NCI-H2196 treated with DMSO at 0.1 percent for 48 hours (cell line): Measurements from ENCODE around the gene FHIT.

Experiments
- DNase-seq: peaks from one replicate; lab custom pipeline; 2025; ENCODE audit not compliant: unreplicated experiment; lab: John Stamatoyannopoulos, UW

Gene FHIT

DNA sequence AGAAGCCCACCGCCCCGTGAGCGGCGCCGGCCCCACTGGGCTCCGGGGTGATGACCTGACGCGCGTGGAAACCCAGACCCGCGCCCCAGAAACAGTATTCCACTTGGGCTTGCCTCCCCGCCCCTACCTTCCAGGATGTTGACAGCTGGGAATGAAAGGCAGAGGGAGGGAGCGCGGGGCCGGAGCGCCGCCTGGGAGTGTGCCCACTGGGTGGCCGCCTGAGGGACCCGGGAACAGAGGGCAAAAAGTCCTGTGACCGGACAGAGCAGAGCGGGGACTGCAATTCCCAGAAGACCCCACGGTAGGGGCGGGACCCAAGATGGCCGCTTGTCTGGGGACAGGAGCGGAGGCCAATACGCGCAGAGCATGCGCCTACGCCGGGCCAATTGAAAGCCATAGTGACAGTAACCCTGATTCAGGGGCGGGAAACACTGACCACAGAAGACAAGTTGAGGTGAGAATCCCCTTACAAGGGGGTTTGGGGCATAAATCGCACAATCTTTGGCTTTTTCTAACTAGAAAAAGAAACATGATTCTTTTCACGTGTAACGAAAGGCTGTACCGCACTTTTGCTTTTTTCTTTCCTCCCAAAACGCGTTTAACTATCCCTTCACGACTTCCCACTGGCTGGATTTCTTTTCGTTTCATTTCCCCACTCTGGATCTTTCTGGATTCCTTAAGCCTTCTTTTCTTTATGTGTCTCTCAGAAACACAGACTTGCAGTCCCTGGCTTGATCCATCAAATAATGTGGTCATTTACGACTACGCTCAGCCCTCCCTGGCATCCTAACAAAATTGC is at the start of gene FHIT:
Gene FHIT, minus strand, starts transcription at position 279 of the 799 bp plus-strand sequence.
- peak; percentile 67 for DNase-seq

DNA sequence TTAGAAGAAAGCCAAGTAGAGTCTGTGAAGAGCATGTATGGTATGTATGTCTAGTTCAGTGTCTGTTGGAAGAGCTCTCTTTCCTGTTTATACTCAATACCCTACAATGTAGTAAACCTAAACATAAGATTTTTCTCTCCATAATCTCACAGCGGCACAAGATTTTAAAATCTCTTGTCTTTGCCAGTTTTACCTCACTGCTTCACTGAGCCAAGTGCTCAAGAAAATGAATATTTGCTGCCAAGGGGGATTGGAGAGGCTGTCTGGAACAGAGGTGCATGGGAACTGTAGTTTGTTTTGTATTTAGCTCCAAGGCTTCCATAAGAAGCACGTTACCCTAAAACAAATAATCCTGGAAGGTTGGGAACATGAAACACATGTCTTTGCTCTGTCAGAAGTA is 49.5 kb upstream of the FHIT start:
- DNase-seq = no peak

DNA sequence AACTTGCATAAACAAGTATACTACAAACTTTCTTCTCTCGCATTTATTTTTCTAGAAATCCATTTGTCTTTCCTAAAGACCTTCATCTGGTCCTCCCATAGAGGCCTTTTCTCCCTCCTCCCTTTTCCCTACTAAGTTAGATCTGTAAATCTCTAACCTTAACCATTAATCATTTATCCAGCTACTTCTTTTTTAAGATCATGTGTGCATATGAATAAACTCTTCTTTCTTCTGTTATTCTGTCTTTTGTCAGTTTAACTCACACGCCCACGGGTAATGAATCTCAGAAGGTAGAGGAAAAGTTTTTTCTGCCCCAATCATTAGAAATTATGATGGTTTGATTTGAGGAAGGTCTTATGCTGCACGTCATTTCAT is 48.7 kb upstream of the FHIT start:
- no peak for DNase-seq

DNA sequence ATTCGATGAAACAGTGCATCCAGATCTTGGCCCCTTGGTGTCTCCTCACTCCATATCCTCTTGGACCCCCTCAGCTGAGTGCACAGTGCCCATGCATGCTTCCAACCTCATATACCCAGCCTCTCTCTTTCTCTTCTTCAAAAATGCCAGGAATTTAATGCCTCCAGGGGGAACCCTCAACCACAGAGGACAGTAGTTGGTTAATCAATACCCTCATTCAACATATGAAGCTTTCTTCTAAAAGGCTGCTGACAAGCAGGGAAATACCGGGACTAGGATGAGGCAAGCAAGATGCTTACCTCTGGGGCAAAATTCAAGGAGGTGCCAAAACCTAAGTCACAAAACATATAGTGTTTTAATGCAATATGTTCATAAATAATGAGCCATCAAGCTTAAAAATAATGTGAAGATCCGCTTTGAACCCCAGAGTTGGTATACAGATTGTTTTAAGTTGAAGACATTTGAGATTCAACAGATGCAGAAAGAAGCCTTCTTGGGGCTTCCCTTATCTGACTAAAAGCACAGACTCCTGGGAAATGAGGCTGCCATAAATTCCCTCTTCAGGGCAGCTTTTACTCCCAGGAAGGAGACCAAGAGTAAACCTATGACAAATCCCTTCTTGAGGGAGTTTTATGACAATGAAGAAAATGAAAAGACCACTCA is 48.2 kb upstream of the FHIT start:
- DNase-seq = no peak

DNA sequence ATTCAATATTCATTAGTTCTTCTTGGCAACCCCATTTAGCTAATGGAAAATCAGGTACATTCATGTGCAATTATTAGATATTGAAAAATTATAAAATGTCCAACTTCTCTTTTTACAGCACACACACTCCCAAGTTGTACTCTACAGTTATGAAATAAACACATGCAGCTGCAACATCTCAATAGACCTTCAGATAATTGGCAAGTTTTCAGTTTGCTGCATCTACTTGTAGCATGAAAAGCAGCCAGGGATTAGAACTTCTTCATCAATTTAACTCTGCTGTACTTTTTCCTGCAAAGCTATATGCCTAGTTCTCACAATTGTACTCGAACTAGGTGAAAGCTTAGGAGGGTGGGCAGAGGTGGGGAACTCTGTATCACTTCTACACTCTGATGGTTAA is 46.6 kb upstream of the FHIT start:
- DNase-seq = no peak

DNA sequence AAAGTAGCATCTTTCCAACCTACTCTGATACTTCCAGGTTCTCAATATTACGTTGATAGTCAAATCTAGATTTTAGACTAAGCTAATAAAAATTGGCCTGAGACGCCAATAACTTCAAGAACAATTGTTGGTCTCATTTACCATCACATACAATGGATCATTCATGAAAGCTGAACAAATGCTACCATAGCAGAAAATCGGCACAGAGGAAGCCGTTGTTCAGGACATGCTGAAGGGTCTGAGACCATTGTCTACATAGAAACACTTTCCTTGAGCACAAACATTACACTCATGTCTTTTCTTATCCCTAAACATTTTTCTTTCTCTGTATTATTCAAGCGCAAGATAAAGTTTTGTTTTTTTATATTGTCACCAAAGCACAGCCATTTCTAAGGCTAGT is 37.2 kb upstream of the FHIT start:
- no peak for DNase-seq

DNA sequence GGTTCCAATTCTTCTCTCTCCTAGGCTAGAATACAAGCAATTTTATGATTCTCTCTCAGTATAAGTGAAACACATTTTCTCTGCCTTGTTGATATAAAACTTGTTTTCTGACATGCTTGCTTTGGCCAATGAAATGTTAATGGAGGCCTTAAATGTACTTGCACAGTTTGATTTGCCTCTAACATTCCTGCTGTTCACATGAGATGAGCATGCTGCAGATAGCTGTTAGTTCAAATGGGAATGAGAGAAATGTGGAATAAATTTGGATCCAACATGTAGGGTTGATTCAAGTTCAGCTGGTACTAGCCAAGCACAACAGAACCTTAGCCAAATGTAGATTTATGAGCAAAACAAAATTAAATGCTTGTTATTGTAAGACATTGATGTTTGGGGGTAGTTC is 32.6 kb upstream of the FHIT start:
- DNase-seq = no peak

DNA sequence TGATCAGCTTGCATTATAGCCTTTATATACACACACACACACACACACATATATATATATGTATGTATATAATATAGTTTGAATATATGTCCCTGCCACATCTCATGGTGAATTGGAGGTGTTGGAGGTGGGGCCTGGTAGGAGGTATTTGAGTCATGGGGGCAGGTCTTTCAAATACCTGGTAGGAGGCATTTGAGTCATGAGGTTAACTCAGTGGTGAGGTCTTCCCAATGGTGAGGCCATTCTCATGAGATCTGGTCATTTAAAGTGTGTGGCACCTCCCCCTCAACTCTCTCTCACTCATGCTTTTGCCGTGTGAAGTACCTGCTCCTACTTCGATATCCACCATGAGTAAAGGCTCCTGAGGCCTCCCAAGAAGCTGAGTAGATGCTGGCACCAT is 27.5 kb upstream of the FHIT start:
- DNase-seq = no peak

DNA sequence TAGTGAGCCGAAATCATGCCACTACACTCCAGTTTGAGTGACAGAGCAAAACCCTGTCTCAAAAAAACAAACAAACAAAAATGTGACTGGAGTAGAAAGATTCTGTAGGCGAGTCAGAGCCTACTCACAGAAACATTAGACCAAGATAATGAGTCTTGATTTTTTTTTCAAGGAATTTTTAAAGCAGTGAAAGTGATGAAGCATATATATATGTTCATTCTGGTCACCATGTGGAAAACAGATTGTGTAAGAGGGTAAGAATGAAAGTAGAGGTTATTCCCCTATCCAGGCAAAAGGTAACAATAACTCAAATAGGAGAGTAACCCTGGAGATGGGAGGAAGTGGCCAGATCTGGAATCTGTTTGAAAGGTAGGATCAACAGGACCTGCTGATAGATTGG is 26.2 kb upstream of the FHIT start:
- DNase-seq = no peak

DNA sequence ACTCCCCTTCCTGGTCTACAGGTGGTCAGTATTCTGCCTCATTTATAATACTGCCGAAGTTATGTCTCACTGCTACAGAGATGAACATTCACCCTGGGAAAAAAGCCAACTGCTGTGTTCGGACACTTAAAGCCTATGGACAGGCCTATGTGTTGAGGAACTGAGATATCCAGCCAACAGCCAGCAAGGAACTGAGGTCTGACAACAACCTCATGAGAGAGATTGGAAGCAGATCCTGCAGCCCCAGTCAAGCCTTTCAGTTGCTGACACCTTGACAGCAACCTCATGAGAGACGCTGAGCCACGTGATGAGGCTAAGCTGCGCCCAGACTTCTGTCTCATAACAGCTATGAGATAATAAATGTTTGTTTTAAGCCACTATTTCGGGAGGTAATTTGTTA is 18.2 kb upstream of the FHIT start:
- DNase-seq = no peak

DNA sequence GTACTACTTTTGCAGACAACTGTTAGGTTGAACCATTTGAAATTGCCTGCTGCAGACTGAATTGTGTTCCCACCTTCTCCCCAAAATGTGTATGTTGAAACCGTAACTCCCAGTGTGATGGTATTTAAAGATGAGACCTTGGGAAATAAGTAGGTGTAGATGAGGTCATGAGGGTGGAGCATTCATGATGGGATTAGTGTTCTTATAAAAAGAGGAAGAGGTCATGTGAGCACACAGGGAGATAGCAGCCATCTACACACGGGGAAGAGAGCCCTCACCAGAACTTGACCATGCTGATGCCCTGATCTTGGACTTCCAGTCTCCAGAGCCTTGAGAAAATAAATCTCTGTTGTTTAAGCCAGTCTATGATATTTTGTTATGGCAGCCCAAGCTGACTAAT is 17.4 kb upstream of the FHIT start:
- no peak for DNase-seq

DNA sequence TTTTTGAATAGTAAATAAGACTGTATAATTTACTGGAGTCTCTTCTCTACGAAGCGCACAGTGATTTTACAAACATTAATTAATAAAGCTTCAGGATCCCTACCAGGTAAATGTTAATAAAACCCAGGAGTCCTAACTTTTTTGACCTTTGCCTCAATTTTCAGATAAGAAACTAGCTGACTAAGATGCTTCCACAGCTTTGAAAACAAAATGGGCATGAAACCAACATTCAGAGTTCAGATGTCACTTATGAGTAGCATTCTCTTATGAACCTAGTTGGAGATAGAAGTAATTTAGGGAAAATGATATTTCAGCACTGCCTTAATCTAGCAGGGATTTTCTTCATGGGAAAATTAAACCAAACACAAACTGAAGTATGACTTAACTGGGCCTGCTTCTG is 13.0 kb upstream of the FHIT start:
- DNase-seq = no peak

DNA sequence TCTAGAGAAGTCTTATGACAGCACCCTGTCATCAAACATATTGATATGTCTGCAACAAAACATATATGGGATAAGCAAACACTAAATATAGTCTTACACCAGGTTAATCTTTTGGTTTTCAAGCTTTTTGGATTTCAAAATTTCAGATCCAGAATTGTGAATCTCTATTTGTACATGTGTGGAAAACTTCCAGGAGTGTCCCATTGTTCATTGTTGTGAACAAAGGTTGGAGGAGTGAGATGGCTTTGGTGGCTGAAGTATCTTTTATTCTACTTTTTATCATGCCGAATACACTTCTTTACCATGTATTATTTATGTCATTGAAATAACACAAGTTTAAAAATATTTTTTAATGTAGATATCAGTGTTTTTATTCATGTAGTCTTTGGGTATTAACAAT is 5.9 kb upstream of the FHIT start:
- DNase-seq = no peak

DNA sequence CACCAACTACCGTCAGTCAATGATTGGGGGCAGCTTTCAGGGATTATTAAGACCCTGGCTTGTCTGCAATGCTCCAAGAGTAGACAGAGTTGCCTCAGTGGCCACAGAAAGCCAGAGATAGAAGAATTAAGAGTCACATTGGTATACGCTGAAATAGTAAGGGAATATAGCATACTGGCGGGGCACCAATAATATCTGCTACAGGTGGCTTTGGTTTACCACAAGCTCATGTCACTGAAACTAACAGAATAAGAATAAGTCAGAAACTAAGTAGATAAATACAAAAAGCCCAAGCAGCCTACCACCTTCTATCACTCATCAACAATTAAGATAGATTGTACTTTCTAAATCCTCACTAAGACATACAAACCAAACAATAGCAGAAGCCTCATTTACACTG is 2.5 kb upstream of the FHIT start:
- DNase-seq = no peak

DNA sequence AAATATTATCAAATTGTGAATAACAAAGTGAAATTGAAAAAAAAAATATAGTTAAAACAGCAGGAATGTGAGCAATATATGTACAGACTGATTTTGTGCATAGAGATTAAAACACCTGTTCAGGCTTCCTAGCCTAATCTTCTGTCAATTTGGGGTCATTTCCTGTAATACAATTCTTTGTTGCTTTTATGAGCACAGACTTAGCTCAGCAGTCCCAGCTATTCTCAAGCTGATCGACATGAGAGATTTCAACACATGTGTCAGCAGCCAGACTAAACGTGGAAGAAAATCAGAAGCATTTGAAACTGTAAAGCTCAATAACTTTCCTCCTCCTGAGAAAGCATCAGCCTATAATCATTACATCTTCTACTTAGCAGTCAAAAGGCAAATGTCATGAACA is 1.6 kb upstream of the FHIT start:
- no peak for DNase-seq

DNA sequence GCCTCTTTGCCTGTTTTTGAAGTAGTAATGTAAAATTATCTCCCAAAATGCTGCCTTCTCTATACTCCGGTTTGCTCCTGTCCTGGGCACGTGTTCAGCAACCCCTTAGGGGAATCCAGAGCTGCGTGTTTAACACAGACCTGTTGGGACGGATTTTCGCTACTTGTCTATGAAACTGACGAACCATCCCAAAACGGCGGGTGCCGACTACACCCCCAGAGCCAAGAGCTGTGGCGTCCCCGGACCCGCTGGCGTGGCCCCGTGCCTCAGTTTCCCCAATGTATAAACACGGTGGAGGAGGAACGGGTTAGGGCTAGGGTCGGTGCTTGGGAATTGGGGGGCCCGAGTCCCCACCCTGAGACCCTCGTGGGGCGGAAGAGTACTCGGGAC is 473 bp downstream of the FHIT start:
- DNase-seq = no peak

DNA sequence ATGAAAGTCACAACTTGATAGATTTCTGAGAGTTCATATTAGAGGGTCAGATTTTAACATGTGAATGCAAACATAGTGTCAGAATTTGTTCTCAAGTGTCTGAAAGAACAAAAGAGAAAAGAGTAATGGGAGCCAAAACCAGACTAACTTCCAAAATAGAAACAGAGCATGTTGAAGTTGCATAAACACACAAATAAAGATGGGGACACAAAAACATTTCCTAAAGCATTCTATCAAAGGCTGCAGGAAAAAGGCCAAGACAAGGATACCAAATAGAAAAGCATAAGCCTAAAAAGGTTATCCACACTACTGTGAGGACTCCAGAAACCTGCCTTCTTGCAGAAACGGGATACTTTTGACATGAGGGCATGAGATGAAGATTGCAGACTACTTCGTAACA is 2.8 kb downstream of the FHIT start:
- no peak for DNase-seq

DNA sequence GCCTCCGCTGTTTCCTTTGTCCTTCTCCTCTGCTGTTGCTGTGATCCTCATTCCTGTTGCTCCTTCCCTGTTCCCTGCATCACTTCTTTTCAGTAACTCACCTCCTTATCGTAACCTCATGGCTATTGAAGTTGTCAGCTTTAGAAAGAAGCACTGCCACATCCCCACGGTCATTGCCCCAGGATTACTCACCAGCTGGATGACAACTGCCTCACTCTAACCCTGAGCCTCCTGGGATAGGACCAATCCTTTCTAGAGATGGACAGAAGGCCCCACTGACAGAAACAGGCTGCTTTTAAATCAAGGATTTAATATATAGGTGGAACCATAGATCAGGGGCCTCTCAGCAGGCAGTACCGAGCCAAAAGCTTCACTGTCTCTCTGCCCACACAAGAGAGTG is 4.1 kb downstream of the FHIT start:
- DNase-seq = no peak

DNA sequence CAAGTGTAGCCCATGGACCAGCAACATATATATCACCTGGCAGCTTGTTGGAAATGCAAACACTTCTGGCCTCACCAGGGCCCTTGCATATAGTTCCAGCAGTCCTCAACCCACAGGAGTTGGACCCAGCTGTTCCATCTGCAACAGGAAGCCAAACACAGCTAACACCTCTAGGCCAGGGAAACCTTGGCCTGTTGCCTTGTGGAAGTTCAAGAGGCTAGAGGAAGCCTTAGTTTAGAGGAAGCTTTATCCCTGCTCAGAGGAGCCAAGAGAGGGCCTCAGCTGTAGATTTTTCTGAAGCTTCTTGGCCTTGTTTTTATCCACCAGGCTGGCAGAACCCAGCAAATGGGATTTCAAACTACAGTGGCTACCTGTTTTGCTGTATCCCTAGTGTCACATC is 11.4 kb downstream of the FHIT start:
- DNase-seq = peak; percentile 11

DNA sequence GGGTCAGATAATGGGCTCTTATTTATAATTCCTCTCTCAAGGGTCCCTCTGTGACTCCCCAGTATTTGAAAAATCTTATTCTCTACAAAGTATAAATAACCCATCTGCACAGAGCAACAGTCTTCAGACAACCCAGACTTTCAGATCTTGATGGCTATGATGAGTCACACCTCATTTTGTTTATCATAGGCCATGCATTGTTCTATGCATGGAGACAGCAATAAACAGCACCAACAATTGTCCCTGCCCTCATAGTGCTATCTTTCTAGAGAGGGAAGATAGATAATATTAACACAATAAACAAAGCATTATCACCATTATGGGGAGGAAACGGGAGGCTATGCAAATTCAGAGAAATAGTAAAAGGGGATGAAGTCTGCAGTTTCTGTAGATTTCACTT is 13.4 kb downstream of the FHIT start:
- DNase-seq = no peak

DNA sequence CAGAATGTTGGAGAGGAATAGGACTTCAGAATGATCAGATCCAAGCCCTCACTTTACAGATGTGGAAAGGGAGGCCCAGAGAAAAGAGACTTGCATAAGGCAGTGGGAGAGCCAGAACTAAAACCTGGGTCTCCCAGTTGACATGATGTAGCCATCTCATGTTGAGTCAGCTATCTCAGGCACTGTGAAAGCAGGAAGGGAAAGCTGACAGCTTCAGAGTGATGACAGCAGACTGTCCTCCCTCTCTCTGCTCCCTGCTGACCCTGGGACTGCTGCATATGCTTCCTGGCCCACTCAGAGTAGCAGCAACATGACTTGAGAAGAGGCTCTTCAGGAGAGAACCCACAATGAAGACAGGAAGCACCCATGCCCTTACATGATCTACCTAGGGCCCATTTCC is 14.7 kb downstream of the FHIT start:
- no peak for DNase-seq

DNA sequence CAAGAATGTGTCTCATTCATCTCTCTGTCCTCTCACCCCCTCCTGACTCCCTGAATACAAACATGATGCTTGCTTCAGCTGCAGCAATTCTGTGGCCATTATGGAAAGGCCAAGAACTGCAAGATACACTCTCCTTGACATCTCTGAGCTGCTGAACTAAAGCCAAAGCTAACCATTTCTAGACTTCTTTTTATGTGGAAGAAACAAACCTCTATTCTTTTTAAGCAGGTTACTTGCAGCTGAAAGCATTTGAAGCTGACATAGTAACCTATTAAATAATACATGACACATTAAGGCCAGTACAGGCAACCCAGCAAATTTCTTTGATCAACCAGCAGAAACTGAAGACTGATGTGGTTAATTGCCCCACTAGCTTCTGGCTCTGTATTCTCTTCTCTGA is 17.5 kb downstream of the FHIT start:
- DNase-seq = no peak

DNA sequence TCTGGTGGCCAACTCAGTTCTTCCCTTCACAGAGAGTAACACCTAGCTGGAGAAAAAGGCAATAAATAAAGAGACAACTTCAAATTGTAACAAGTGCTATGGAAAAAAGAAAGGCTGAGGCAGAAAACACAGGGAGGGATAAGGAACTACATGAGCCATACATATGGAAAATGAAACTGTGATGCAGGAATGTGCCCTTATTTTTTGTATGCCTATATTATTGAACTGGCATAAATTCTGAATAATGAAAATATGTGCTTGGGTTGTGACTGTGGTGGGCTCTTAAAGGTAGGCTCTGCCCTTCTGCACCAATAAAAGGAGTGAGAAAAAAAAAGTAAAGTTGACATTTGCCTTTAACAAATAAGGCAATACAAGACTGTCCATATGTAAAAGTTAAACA is 19.6 kb downstream of the FHIT start:
- DNase-seq = no peak
